Hepatocyte (in vitro differentiated cells): ENCODE measurements around the gene LRRC3B.

ENCODE experiments used
- EZH2 ChIP-seq: fragments of 200-600 bp; sonication (generic); IDR thresholded peaks from 2 replicates; pipeline ENCODE4 v1.6.1; 2016; ENCODE audit warnings: antibody characterized with exemption, mild to moderate bottlenecking, borderline replicate concordance
- EZH2phosphoT487 ChIP-seq: fragments of 200-600 bp; sonication (generic); IDR thresholded peaks from one replicate; pipeline ENCODE4 v1.6.1; 2018; ENCODE audit warnings: antibody characterized with exemption, mild to moderate bottlenecking, low read depth, moderate library complexity; ENCODE audit not compliant: unreplicated experiment, severe bottlenecking
- TF ChIP-seq, protein P1 (sequence below): fragments of 200-600 bp; sonication (generic); IDR thresholded peaks from 2 replicates; pipeline ENCODE4 v1.5.1; 2016; ENCODE audit warnings: antibody characterized with exemption, mild to moderate bottlenecking; ENCODE audit not compliant: poor library complexity

DNA sequence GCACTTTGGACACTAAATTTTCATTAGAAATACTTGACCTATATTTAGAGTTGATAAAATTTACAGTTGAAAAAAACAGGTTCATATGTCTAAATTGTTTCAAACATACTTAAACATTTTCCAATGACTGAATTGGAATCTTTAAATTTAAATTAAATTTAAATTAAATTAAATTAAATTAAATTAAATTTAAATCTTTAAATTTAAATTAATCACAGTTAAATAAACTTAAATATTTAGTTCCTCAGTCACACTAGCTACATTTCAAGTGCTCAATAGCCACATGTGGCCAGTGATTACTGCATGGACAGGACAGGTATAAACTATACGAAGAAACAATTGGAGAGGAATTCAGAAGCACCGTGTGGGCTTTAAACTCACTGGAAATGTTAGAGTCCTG lies 16.8 kb downstream of the LRRC3B start:
- TF ChIP-seq, protein P1, sequence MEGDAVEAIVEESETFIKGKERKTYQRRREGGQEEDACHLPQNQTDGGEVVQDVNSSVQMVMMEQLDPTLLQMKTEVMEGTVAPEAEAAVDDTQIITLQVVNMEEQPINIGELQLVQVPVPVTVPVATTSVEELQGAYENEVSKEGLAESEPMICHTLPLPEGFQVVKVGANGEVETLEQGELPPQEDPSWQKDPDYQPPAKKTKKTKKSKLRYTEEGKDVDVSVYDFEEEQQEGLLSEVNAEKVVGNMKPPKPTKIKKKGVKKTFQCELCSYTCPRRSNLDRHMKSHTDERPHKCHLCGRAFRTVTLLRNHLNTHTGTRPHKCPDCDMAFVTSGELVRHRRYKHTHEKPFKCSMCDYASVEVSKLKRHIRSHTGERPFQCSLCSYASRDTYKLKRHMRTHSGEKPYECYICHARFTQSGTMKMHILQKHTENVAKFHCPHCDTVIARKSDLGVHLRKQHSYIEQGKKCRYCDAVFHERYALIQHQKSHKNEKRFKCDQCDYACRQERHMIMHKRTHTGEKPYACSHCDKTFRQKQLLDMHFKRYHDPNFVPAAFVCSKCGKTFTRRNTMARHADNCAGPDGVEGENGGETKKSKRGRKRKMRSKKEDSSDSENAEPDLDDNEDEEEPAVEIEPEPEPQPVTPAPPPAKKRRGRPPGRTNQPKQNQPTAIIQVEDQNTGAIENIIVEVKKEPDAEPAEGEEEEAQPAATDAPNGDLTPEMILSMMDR, result no peak
- TF ChIP-seq EZH2phosphoT487, result no peak
- TF ChIP-seq EZH2, result no peak
